Tibial nerve (tissue), 4 donors: Measurements from ENCODE around the gene SLBP. TPM values are rescaled to one million over a fixed set of nuclear protein-coding genes. Genes with fewer than 3 reads are reported as not detected.

Source experiments
- DNase-seq, 2 donors: peaks; one replicate each; pipeline ENCODE4 v3.0.0-alpha.2; 2019; ENCODE audit warnings: low spot score in 2 of 2
- H3K27ac ChIP-seq, 4 donors: fragments of 200-600 bp; sonication (generic) in 3 of 4; one replicate each; pipeline ENCODE4 v1.5.1; 2017 to 2019; ENCODE audit warnings: mild to moderate bottlenecking in 1 of 4
- H3K27me3 ChIP-seq, 2 donors: fragments of 200-600 bp; sonication (generic) in 1 of 2; one replicate each; pipeline versions ENCODE4 v1.5.1 to v1.6.0; 2017 to 2019
- H3K36me3 ChIP-seq, 3 donors: fragments of 200-600 bp; sonication (generic); one replicate each; pipeline ENCODE4 v1.5.1; 2018 to 2019
- H3K4me1 ChIP-seq, 4 donors: fragments of 200-600 bp; sonication (generic) in 3 of 4; one replicate each; pipeline ENCODE4 v1.5.1; 2017 to 2019
- H3K4me3 ChIP-seq, 4 donors: fragments of 200-600 bp; sonication (generic) in 3 of 4; one replicate each; pipeline ENCODE4 v1.5.1; 2017 to 2019; ENCODE audit warnings: mild to moderate bottlenecking in 1 of 4, moderate library complexity in 1 of 4
- H3K9me3 ChIP-seq, 4 donors: fragments of 200-600 bp; sonication (generic) in 3 of 4; one replicate each; pipeline ENCODE4 v1.5.1; 2017 to 2019
- CTCF ChIP-seq, 5 experiments: fragments of 200-600 bp in 3 of 5; fragments of 450-650 bp in 2 of 5; sonication (generic) in 3 of 5; IDR thresholded peaks; one replicate each; pipeline ENCODE4 v1.5.1; 2016 to 2019; ENCODE audit warnings: antibody characterized with exemption in 5 of 5, mild to moderate bottlenecking in 3 of 5, moderate library complexity in 2 of 5
- EP300 ChIP-seq, 2 donors: sonication (generic); formaldehyde crosslinking; IDR thresholded peaks; one replicate each; pipeline ENCODE4 v1.6.1; 2017; ENCODE audit warnings: antibody characterized with exemption in 2 of 2, mild to moderate bottlenecking in 1 of 2
- POLR2A ChIP-seq, 2 donors: fragments of 450-650 bp; IDR thresholded peaks; one replicate each; pipeline ENCODE4 v1.6.1; 2017; ENCODE audit warnings: antibody characterized with exemption in 2 of 2, mild to moderate bottlenecking in 2 of 2, moderate library complexity in 2 of 2
- WGBS, 2 donors: methylation state at CpG; one replicate each; pipeline ENCODE4 v1.1.5; 2018; 5-methylcytosine and 5-hydroxymethylcytosine counted together
- total RNA-seq, 4 donors: library from RNA; depleted of rRNA; stranded (reverse); fragments of >200 nt; gene quantifications; one replicate each; pipeline ENCODE4 v1.1.0, GENCODE V29; 2016

The SLBP gene
- total RNA-seq, 4 donors from 2014 or later, result 41.7 to 55.9 (median 53.5) TPM

GRCh38 chr4:1743551-1743950 lies 31.4 kb upstream of the SLBP start:
- peaks cover 0 to 20% of the 10 kb centered on the region in 2 donors for H3K27me3 ChIP-seq
- peaks cover 0 to 55% (median 0%) of the 10 kb centered on the region in 3 donors for H3K36me3 ChIP-seq
- 75 to 97% methylated on average over 12 of the region's 12 CpGs for WGBS, 2 donors
- DNase-seq, result no peak
- peaks cover 0 to 16% (median 2%) of the 10 kb centered on the region in 4 donors for H3K4me1 ChIP-seq
- H3K27ac ChIP-seq, result no peak overlapping the region
- H3K4me3 ChIP-seq, result no peak overlapping the region
- peaks cover 0 to 1% (median 0%) of the 10 kb centered on the region in 4 donors for H3K9me3 ChIP-seq
- TF ChIP-seq CTCF (IDR thresholded peaks at IDR 0.05) (no peak), EP300 (IDR thresholded peaks at IDR 0.05) (no peak), POLR2A (IDR thresholded peaks at IDR 0.05) (no peak)

- DNase-seq, result no peak
- peaks cover 0 to 11% (median 0%) of the 10 kb centered on the region in 4 donors for H3K9me3 ChIP-seq
- peaks cover 0 to 78% (median 9%) of the 10 kb centered on the region in 3 donors for H3K36me3 ChIP-seq
- TF ChIP-seq EP300 (IDR thresholded peaks at IDR 0.05) (no peak), CTCF (IDR thresholded peaks at IDR 0.05) (no peak), POLR2A (IDR thresholded peaks at IDR 0.05) (no peak)
- H3K4me1 ChIP-seq, result peaks cover 0 to 3% (median 0%) of the 10 kb centered on the region in 4 donors
- no peak overlapping the region for H3K27ac ChIP-seq
- 88 to 99% methylated on average over 8 to 16 of the region's 17 CpGs for WGBS, 2 donors
- no peaks in the 10 kb centered on the region for H3K27me3 ChIP-seq
- H3K4me3 ChIP-seq, result no peak overlapping the region
These were observed 29.1 kb upstream of the SLBP start for GRCh38 chr4:1741208-1741607.

GRCh38 chr4:1740021-1740545 lies 28.0 kb upstream of the SLBP start:
- H3K36me3 ChIP-seq, result peaks cover 0 to 83% (median 9%) of the 10 kb centered on the region in 3 donors
- no peak overlapping the region for H3K27ac ChIP-seq
- peaks cover 0 to 11% (median 0%) of the 10 kb centered on the region in 4 donors for H3K9me3 ChIP-seq
- no peak for DNase-seq
- WGBS, 2 donors, result 88 to 94% methylated on average over 10 to 20 of the region's 22 CpGs
- H3K4me3 ChIP-seq, result no peak overlapping the region
- H3K4me1 ChIP-seq, result no peaks in the 10 kb centered on the region
- H3K27me3 ChIP-seq, result no peaks in the 10 kb centered on the region
- TF ChIP-seq EP300 (IDR thresholded peaks at IDR 0.05), result no peak
- no peak for TF ChIP-seq POLR2A (IDR thresholded peaks at IDR 0.05)
- TF ChIP-seq CTCF (IDR thresholded peaks at IDR 0.05), result no peak

- H3K4me1 ChIP-seq, result no peaks in the 10 kb centered on the region
- no peak for DNase-seq
- TF ChIP-seq EP300 (IDR thresholded peaks at IDR 0.05), result no peak
- no peak for TF ChIP-seq POLR2A (IDR thresholded peaks at IDR 0.05)
- no peak for TF ChIP-seq CTCF (IDR thresholded peaks at IDR 0.05)
- H3K9me3 ChIP-seq, result peaks cover 0 to 11% (median 0%) of the 10 kb centered on the region in 4 donors
- no peak overlapping the region for H3K4me3 ChIP-seq
- H3K36me3 ChIP-seq, result peaks cover 0 to 84% (median 9%) of the 10 kb centered on the region in 3 donors
- WGBS, 2 donors, result 91 to 93% methylated on average over 9 of the region's 9 CpGs
- H3K27ac ChIP-seq, result no peak overlapping the region
- H3K27me3 ChIP-seq, result no peaks in the 10 kb centered on the region
These were observed 27.2 kb upstream of the SLBP start for GRCh38 chr4:1739358-1739757.

GRCh38 chr4:1738410-1738809 lies 26.3 kb upstream of the SLBP start:
- H3K27ac ChIP-seq, result no peak overlapping the region
- no peaks in the 10 kb centered on the region for H3K27me3 ChIP-seq
- no peaks in the 10 kb centered on the region for H3K4me1 ChIP-seq
- H3K9me3 ChIP-seq, result peaks cover 0 to 11% (median 0%) of the 10 kb centered on the region in 4 donors
- peaks cover 0 to 75% (median 9%) of the 10 kb centered on the region in 3 donors for H3K36me3 ChIP-seq
- H3K4me3 ChIP-seq, result no peak overlapping the region
- WGBS, 2 donors, result 99 to 100% methylated on average over 3 to 4 of the region's 4 CpGs
- DNase-seq, result no peak
- no peak for TF ChIP-seq POLR2A (IDR thresholded peaks at IDR 0.05)
- TF ChIP-seq CTCF (IDR thresholded peaks at IDR 0.05), result no peak
- TF ChIP-seq EP300 (IDR thresholded peaks at IDR 0.05), result no peak
